ENCODE results near the gene OR2M3. TPM values are rescaled to one million over a fixed set of nuclear protein-coding genes. Genes with fewer than 3 reads are reported as not detected.

Gene OR2M3
- total RNA-seq (2021): not detected in 3 replicates
- not detected for Bru-seq, nascent RNA
- long read RNA-seq, experiment 1: 0 reads
- long read RNA-seq, experiment 2: 0 reads
- long read RNA-seq, experiment 3: 0 reads

- no peak for DNase-seq (ENCODE audit: low spot score)
- Mint-ChIP-seq H3K27me3 (ENCODE audit: low read depth) (peaks cover 12% of the 10 kb centered on the region; the same call in 1 of the 2 replicates), H3K4me1 (no peaks in the 10 kb centered on the region), H3K9me3 (peaks cover 75% of the 10 kb centered on the region), H3K4me3 (no peak within 1 kb of the TSS), H3K27ac (no peak within 1 kb of the TSS), H3K36me3 (peaks cover 53% of the 10 kb centered on the region)
- no peak for ATAC-seq
- no peak for TF ChIP-seq FOXP4 (CRISPR knock-in tag; IDR thresholded peaks at IDR 0.05)
- ChIA-PET CTCF (no interaction called here), POLR2A (no interaction called here)
These were observed at the start of gene OR2M3 for GRCh38 chr1:248196965-248197364. Gene OR2M3 (plus strand): TSS chr1:248197265. CDS start chr1:248203068, 5,803 bp downstream.

DNA sequence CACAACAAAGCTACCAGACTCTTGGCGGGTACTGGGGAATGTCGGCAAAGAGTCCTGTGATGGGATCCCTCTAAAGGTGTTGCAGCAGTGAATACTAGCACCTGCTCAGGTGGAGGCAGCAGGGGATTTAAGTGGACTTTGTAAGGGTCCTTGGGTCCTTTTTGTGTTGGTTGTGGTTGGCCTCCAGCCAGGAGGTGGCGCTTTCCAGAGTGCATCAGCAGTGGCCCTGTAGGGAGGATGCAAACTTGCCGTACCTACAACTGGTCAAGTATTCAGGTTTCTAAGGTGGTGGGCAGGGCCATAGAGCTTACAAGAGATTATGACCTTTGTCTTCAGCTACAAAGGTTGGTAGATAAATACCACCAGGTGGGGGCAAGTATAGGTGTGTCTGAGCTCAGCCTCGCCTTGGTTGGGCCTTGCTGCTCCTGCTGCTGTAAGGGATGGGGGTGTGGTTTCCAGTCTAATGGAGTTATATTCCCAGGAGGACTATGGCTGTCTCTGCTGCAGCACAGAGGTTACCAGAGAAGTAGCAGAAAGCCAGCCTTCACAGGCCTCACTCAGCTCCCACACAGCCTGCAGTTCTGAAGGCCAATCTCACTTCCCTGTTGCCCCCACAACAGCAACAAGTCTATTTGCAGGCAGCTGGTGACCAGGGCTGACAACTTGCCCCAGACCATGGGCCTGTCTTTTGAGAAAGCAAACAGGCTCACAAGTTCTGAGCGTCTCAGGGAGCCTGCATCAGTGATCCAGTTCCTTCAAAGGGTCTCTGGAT lies 44.8 kb upstream of the OR2M3 start:
- Mint-ChIP-seq H3K27ac (no peak overlapping the region), H3K4me1 (no peaks in the 10 kb centered on the region)
- TF ChIP-seq ZNF232 (CRISPR knock-in tag; IDR thresholded peaks at IDR 0.05) (no peak), NR1H2 (CRISPR knock-in tag; IDR thresholded peaks at IDR 0.05) (no peak), ESRRA (CRISPR knock-in tag; IDR thresholded peaks at IDR 0.05; ENCODE audit: borderline replicate concordance) (no peak), E2F5 (CRISPR knock-in tag; IDR thresholded peaks at IDR 0.05) (no peak), EMX1 (CRISPR knock-in tag; IDR thresholded peaks at IDR 0.05) (no peak), ZNF416 (CRISPR knock-in tag; IDR thresholded peaks at IDR 0.05) (no peak), MYBL2 (CRISPR knock-in tag; IDR thresholded peaks at IDR 0.05) (no peak), ZNF512 (CRISPR knock-in tag; IDR thresholded peaks at IDR 0.05; ENCODE audit: borderline replicate concordance) (no peak), E2F4 (CRISPR knock-in tag; IDR thresholded peaks at IDR 0.05; ENCODE audit: borderline replicate concordance, low read depth) (no peak), ZNF121 (CRISPR knock-in tag; IDR thresholded peaks at IDR 0.05) (no peak), SOX15 (CRISPR knock-in tag; IDR thresholded peaks at IDR 0.05) (no peak), NR3C1 (CRISPR knock-in tag; conservative IDR thresholded peaks at IDR 0.05; ENCODE audit: low read depth) (no peak), JUN (CRISPR knock-in tag; IDR thresholded peaks at IDR 0.05) (no peak)
- TF ChIP-seq, protein P1, sequence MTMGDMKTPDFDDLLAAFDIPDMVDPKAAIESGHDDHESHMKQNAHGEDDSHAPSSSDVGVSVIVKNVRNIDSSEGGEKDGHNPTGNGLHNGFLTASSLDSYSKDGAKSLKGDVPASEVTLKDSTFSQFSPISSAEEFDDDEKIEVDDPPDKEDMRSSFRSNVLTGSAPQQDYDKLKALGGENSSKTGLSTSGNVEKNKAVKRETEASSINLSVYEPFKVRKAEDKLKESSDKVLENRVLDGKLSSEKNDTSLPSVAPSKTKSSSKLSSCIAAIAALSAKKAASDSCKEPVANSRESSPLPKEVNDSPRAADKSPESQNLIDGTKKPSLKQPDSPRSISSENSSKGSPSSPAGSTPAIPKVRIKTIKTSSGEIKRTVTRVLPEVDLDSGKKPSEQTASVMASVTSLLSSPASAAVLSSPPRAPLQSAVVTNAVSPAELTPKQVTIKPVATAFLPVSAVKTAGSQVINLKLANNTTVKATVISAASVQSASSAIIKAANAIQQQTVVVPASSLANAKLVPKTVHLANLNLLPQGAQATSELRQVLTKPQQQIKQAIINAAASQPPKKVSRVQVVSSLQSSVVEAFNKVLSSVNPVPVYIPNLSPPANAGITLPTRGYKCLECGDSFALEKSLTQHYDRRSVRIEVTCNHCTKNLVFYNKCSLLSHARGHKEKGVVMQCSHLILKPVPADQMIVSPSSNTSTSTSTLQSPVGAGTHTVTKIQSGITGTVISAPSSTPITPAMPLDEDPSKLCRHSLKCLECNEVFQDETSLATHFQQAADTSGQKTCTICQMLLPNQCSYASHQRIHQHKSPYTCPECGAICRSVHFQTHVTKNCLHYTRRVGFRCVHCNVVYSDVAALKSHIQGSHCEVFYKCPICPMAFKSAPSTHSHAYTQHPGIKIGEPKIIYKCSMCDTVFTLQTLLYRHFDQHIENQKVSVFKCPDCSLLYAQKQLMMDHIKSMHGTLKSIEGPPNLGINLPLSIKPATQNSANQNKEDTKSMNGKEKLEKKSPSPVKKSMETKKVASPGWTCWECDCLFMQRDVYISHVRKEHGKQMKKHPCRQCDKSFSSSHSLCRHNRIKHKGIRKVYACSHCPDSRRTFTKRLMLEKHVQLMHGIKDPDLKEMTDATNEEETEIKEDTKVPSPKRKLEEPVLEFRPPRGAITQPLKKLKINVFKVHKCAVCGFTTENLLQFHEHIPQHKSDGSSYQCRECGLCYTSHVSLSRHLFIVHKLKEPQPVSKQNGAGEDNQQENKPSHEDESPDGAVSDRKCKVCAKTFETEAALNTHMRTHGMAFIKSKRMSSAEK (CRISPR knock-in tag; IDR thresholded peaks at IDR 0.05; ENCODE audit: borderline replicate concordance): no peak
- TF ChIP-seq, protein P2, sequence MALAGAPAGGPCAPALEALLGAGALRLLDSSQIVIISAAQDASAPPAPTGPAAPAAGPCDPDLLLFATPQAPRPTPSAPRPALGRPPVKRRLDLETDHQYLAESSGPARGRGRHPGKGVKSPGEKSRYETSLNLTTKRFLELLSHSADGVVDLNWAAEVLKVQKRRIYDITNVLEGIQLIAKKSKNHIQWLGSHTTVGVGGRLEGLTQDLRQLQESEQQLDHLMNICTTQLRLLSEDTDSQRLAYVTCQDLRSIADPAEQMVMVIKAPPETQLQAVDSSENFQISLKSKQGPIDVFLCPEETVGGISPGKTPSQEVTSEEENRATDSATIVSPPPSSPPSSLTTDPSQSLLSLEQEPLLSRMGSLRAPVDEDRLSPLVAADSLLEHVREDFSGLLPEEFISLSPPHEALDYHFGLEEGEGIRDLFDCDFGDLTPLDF (CRISPR knock-in tag; IDR thresholded peaks at IDR 0.05): no peak
- TF ChIP-seq, protein P3, sequence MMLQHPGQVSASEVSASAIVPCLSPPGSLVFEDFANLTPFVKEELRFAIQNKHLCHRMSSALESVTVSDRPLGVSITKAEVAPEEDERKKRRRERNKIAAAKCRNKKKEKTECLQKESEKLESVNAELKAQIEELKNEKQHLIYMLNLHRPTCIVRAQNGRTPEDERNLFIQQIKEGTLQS (CRISPR knock-in tag; conservative IDR thresholded peaks at IDR 0.05): no peak
- TF ChIP-seq, protein P4, sequence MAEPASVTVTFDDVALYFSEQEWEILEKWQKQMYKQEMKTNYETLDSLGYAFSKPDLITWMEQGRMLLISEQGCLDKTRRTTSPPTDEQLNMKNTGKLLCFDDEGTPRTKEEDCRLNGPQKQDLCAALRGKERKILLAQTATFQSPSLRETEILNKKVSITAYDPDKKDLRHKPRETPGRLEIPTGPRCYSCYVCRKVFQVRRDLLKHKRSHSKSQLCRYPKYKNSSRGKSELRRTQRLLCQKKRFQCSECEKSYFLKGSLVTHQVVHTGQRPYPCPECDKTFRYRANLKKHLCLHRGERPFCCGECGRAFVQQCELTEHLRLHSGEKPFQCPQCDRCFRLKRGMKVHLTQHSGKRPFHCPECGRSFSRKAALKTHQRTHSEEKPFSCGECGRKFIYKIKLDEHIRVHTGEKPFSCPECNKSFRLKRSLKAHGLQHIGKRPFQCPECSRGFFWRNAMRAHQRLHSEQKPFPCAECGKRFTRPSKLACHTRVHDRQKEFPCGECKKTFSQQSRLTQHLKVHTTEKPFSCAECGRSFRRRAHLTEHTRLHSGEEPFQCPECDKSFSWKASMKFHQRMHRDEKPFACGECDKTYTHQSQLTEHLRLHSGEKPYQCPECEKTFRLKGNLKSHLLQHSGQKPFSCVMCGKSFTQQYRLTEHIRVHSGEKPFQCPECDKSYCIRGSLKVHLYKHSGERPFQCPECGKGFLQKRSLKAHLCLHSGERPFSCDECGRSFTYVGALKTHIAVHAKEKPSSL (CRISPR knock-in tag; conservative IDR thresholded peaks at IDR 0.05): no peak

More for the DNA sequence above, 44.8 kb upstream of the OR2M3 start:
- DNase-seq (ENCODE audit: low spot score) (no peak), ATAC-seq (no peak)
- Mint-ChIP-seq H3K36me3 (peaks cover 56% of the 10 kb centered on the region), H3K9me3 (peaks cover 87% of the 10 kb centered on the region), H3K4me3 (no peak overlapping the region), H3K27me3 (ENCODE audit: low read depth) (peaks cover 3% of the 10 kb centered on the region; the same call in 1 of the 2 replicates)
- ChIA-PET CTCF (no interaction called here), POLR2A (no interaction called here)

Measured in WTC11 (cell line).